SIG-M5 (cell line): ENCODE results near the gene SNX14.

Experiments
- DNase-seq: peaks from one replicate; lab custom pipeline; 2025; lab: John Stamatoyannopoulos, UW

Gene SNX14

GRCh38 chr6:85464260-85464644, 129.4 kb downstream of the SNX14 start:
- no peak for DNase-seq

- DNase-seq: no peak
Observed at GRCh38 chr6:85463621-85464259, 129.9 kb downstream of the SNX14 start.

- no peak for DNase-seq
Observed at GRCh38 chr6:85462673-85463072, 131.0 kb downstream of the SNX14 start.

GRCh38 chr6:85461798-85462170, 131.9 kb downstream of the SNX14 start:
- no peak for DNase-seq

GRCh38 chr6:85460921-85461797, 132.5 kb downstream of the SNX14 start:
- DNase-seq: peak; percentile 36

- DNase-seq: no peak
Observed at GRCh38 chr6:85460154-85460920, 133.3 kb downstream of the SNX14 start.

GRCh38 chr6:85459224-85459901, 134.3 kb downstream of the SNX14 start:
- DNase-seq: no peak

- DNase-seq: no peak
Observed at GRCh38 chr6:85458782-85459181, 134.9 kb downstream of the SNX14 start.

- no peak for DNase-seq
Observed at GRCh38 chr6:85458184-85458583, 135.5 kb downstream of the SNX14 start.

- DNase-seq: no peak
Observed at GRCh38 chr6:85456782-85457181, 136.9 kb downstream of the SNX14 start.
